Parathyroid adenoma (tissue), 2 donors: ENCODE results near the gene FREM1.

ENCODE experiments used
- H2AFZ ChIP-seq: fragments of 300-600 bp; sonication (generic); one replicate; pipeline ENCODE4 v1.7.0; 2017; ENCODE audit warnings: antibody characterized with exemption, mild to moderate bottlenecking
- H3K27ac ChIP-seq: fragments of 300-600 bp; sonication (generic); one replicate; pipeline ENCODE4 v1.7.0; 2017
- H3K27me3 ChIP-seq: fragments of 300-600 bp; sonication (generic); one replicate; pipeline ENCODE4 v1.7.0; 2017; ENCODE audit warnings: low read length; ENCODE audit not compliant: control insufficient read depth, insufficient read depth
- H3K36me3 ChIP-seq: fragments of 300-600 bp; sonication (generic); one replicate; pipeline ENCODE4 v1.7.0; 2017; ENCODE audit warnings: low read length; ENCODE audit not compliant: control insufficient read depth, insufficient read depth
- H3K4me1 ChIP-seq: fragments of 300-600 bp; sonication (generic); one replicate; pipeline ENCODE4 v1.7.0; 2017; ENCODE audit warnings: control low read depth
- H3K4me2 ChIP-seq: fragments of 300-600 bp; sonication (generic); one replicate; pipeline ENCODE4 v1.7.0; 2017; ENCODE audit warnings: low read length
- H3K4me3 ChIP-seq: fragments of 300-600 bp; sonication (generic); one replicate; pipeline ENCODE4 v1.7.0; 2017; ENCODE audit warnings: low read depth, low read length
- H3K79me2 ChIP-seq: fragments of 300-600 bp; sonication (generic); one replicate; pipeline ENCODE4 v1.7.0; 2017; ENCODE audit warnings: control low read depth
- H3K9ac ChIP-seq: fragments of 300-600 bp; sonication (generic); one replicate; pipeline ENCODE4 v1.7.0; 2017; ENCODE audit warnings: mild to moderate bottlenecking
- H3K9me3 ChIP-seq: fragments of 300-600 bp; sonication (generic); one replicate; pipeline ENCODE4 v1.7.0; 2017; ENCODE audit warnings: low read length; ENCODE audit not compliant: control insufficient read depth
- CTCF ChIP-seq: fragments of 300-600 bp; sonication (generic); IDR thresholded peaks from one replicate; pipeline ENCODE4 v1.7.0; 2017; ENCODE audit warnings: antibody characterized with exemption, mild to moderate bottlenecking
- donor health status: primary hyperparathyroidism.

FREM1 gene

GRCh38 chr9:14935964-14936363 is 25.7 kb upstream of the FREM1 start:
- no peak overlapping the region for H2AFZ ChIP-seq
- H3K27me3 ChIP-seq = no peaks in the 10 kb centered on the region
- H3K4me1 ChIP-seq = no peaks in the 10 kb centered on the region
- no peak for TF ChIP-seq CTCF
- no peak overlapping the region for H3K9ac ChIP-seq
- H3K36me3 ChIP-seq = no peaks in the 10 kb centered on the region
- no peak overlapping the region for H3K4me3 ChIP-seq
- H3K4me2 ChIP-seq = no peak overlapping the region
- no peak overlapping the region for H3K27ac ChIP-seq
- H3K79me2 ChIP-seq = no peaks in the 10 kb centered on the region
- H3K9me3 ChIP-seq = no peaks in the 10 kb centered on the region

- Histone ChIP-seq H3K4me1 (no peaks in the 10 kb centered on the region), H3K27ac (no peak overlapping the region), H3K27me3 (no peaks in the 10 kb centered on the region), H3K9ac (no peak overlapping the region), H3K4me3 (no peak overlapping the region), H3K79me2 (no peaks in the 10 kb centered on the region), H2AFZ (no peak overlapping the region), H3K36me3 (no peaks in the 10 kb centered on the region), H3K9me3 (no peaks in the 10 kb centered on the region), H3K4me2 (no peak overlapping the region)
- TF ChIP-seq CTCF = no peak
These were observed 25.0 kb upstream of the FREM1 start for GRCh38 chr9:14935106-14935751.

- H3K9me3 ChIP-seq = no peaks in the 10 kb centered on the region
- H3K36me3 ChIP-seq = no peaks in the 10 kb centered on the region
- no peak overlapping the region for H3K4me2 ChIP-seq
- no peak overlapping the region for H3K27ac ChIP-seq
- no peaks in the 10 kb centered on the region for H3K27me3 ChIP-seq
- no peak for TF ChIP-seq CTCF
- H3K4me1 ChIP-seq = no peaks in the 10 kb centered on the region
- H2AFZ ChIP-seq = no peak overlapping the region
- no peak overlapping the region for H3K9ac ChIP-seq
- no peak overlapping the region for H3K4me3 ChIP-seq
- H3K79me2 ChIP-seq = no peaks in the 10 kb centered on the region
These were observed 22.4 kb upstream of the FREM1 start for GRCh38 chr9:14932641-14933040.

- H3K9ac ChIP-seq = no peak overlapping the region
- H3K79me2 ChIP-seq = no peaks in the 10 kb centered on the region
- no peaks in the 10 kb centered on the region for H3K9me3 ChIP-seq
- H3K4me3 ChIP-seq = no peak overlapping the region
- no peak overlapping the region for H2AFZ ChIP-seq
- H3K27me3 ChIP-seq = no peaks in the 10 kb centered on the region
- no peaks in the 10 kb centered on the region for H3K4me1 ChIP-seq
- H3K27ac ChIP-seq = no peak overlapping the region
- H3K36me3 ChIP-seq = no peaks in the 10 kb centered on the region
- no peak overlapping the region for H3K4me2 ChIP-seq
- TF ChIP-seq CTCF = no peak
These were observed 22.0 kb upstream of the FREM1 start for GRCh38 chr9:14932231-14932630.

- Histone ChIP-seq H3K36me3 (no peaks in the 10 kb centered on the region), H3K27me3 (no peaks in the 10 kb centered on the region), H3K9me3 (no peaks in the 10 kb centered on the region), H3K4me2 (no peak overlapping the region), H3K4me1 (no peaks in the 10 kb centered on the region), H3K79me2 (no peaks in the 10 kb centered on the region), H3K4me3 (no peak overlapping the region), H3K9ac (no peak overlapping the region), H2AFZ (no peak overlapping the region), H3K27ac (no peak overlapping the region)
- no peak for TF ChIP-seq CTCF
These were observed 16.9 kb upstream of the FREM1 start for GRCh38 chr9:14926941-14927624.
